Loucy (cell line): ENCODE data around the gene GDF11.

Experiments
- H2AFZ ChIP-seq: fragments of 200-600 bp; sonication (generic); 2 replicates; pipeline ENCODE4 v1.6.0; 2016; ENCODE audit warnings: antibody characterized with exemption, mild to moderate bottlenecking, low read length, moderate library complexity
- H3F3A ChIP-seq: fragments of 200-600 bp; 2 replicates; pipeline ENCODE4 v1.6.0; 2016; ENCODE audit warnings: antibody characterized with exemption, low read depth, mild to moderate bottlenecking
- H3K27me3 ChIP-seq: fragments of 200-600 bp; sonication (generic); 2 replicates; pipeline ENCODE4 v1.6.1; 2014; ENCODE audit warnings: low read length, mild to moderate bottlenecking; ENCODE audit not compliant: insufficient read depth, poor library complexity, severe bottlenecking
- H3K36me3 ChIP-seq: fragments of 200-600 bp; sonication (generic); 2 replicates; pipeline ENCODE4 v1.6.1; 2016; ENCODE audit warnings: low read length; ENCODE audit not compliant: insufficient read depth
- H3K4me1 ChIP-seq: fragments of 200-600 bp; sonication (generic); 2 replicates; pipeline ENCODE4 v1.5.1; 2014; ENCODE audit warnings: low read length, mild to moderate bottlenecking; ENCODE audit not compliant: insufficient read depth, poor library complexity, severe bottlenecking
- H3K4me2 ChIP-seq: fragments of 200-600 bp; sonication (generic); 2 replicates; pipeline ENCODE4 v1.6.0; 2014; ENCODE audit warnings: antibody characterized with exemption, low read length, low read depth, mild to moderate bottlenecking; ENCODE audit not compliant: poor library complexity, severe bottlenecking
- H3K4me3 ChIP-seq: fragments of 200-600 bp; sonication (generic); 2 replicates; pipeline ENCODE4 v1.5.1; 2014; ENCODE audit warnings: low read length, mild to moderate bottlenecking, mixed read lengths; ENCODE audit not compliant: poor library complexity, severe bottlenecking
- H3K79me2 ChIP-seq: fragments of 200-600 bp; sonication (generic); 2 replicates; pipeline ENCODE4 v1.6.1; 2014; ENCODE audit warnings: low read length; ENCODE audit not compliant: insufficient read depth
- H3K9ac ChIP-seq: fragments of 200-600 bp; sonication (generic); 2 replicates; pipeline ENCODE4 v1.6.0; 2014; ENCODE audit warnings: mild to moderate bottlenecking, low read depth, low read length, moderate library complexity; ENCODE audit not compliant: poor library complexity, severe bottlenecking
- H3K9me2 ChIP-seq: fragments of 200-600 bp; sonication (generic); replicated peaks from 2 replicates; pipeline ENCODE4 v1.6.1; 2016; ENCODE audit warnings: low read depth, low read length, mixed read lengths
- H3K9me3 ChIP-seq: fragments of 200-600 bp; sonication (generic); 2 replicates; pipeline ENCODE4 v1.6.1; 2014; ENCODE audit warnings: mild to moderate bottlenecking, antibody characterized with exemption, low read length, low read depth; ENCODE audit not compliant: insufficient read depth
- H4K20me1 ChIP-seq: fragments of 200-600 bp; sonication (generic); 2 replicates; pipeline ENCODE4 v1.6.0; 2014; ENCODE audit warnings: antibody characterized with exemption, low read length, mild to moderate bottlenecking; ENCODE audit not compliant: insufficient read depth, poor library complexity, severe bottlenecking
- EZH2phosphoT487 ChIP-seq: fragments of 200-600 bp; IDR thresholded peaks from 2 replicates; pipeline ENCODE4 v1.6.1; 2018; ENCODE audit warnings: antibody characterized with exemption, mild to moderate bottlenecking, moderate library complexity, borderline replicate concordance
- TF ChIP-seq, protein P1 (sequence below): fragments of 200-600 bp; sonication (generic); conservative IDR thresholded peaks from 2 replicates; pipeline ENCODE4 v1.5.1; 2014; ENCODE audit warnings: mild to moderate bottlenecking, antibody characterized with exemption, low read length

Gene GDF11

GRCh38 chr12:55746174-55746912 lies 3.4 kb downstream of the GDF11 start:
- H3K79me2 ChIP-seq = peaks cover 51% of the 10 kb centered on the region
- peak overlapping the region; percentile 94 for H3K4me2 ChIP-seq
- no peaks in the 10 kb centered on the region for H3K9me2 ChIP-seq
- no peaks in the 10 kb centered on the region for H3K27me3 ChIP-seq
- no peak overlapping the region for H2AFZ ChIP-seq
- peaks cover 40% of the 10 kb centered on the region for H3K4me1 ChIP-seq
- peak overlapping the region; percentile 86 for H3K9ac ChIP-seq
- TF ChIP-seq EZH2phosphoT487 = no peak
- TF ChIP-seq, protein P1, sequence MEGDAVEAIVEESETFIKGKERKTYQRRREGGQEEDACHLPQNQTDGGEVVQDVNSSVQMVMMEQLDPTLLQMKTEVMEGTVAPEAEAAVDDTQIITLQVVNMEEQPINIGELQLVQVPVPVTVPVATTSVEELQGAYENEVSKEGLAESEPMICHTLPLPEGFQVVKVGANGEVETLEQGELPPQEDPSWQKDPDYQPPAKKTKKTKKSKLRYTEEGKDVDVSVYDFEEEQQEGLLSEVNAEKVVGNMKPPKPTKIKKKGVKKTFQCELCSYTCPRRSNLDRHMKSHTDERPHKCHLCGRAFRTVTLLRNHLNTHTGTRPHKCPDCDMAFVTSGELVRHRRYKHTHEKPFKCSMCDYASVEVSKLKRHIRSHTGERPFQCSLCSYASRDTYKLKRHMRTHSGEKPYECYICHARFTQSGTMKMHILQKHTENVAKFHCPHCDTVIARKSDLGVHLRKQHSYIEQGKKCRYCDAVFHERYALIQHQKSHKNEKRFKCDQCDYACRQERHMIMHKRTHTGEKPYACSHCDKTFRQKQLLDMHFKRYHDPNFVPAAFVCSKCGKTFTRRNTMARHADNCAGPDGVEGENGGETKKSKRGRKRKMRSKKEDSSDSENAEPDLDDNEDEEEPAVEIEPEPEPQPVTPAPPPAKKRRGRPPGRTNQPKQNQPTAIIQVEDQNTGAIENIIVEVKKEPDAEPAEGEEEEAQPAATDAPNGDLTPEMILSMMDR = 0 out of 2 replicates have a peak, but pooled peaks have one; percentile 22
- H3K4me3 ChIP-seq = peak overlapping the region; percentile 85
- H3F3A ChIP-seq = peaks cover 3% of the 10 kb centered on the region; the same call in 1 of the 2 replicates
- no peaks in the 10 kb centered on the region for H3K9me3 ChIP-seq
- H4K20me1 ChIP-seq = peaks cover 46% of the 10 kb centered on the region
- peaks cover 35% of the 10 kb centered on the region; the same call in 1 of the 2 replicates for H3K36me3 ChIP-seq

DNA sequence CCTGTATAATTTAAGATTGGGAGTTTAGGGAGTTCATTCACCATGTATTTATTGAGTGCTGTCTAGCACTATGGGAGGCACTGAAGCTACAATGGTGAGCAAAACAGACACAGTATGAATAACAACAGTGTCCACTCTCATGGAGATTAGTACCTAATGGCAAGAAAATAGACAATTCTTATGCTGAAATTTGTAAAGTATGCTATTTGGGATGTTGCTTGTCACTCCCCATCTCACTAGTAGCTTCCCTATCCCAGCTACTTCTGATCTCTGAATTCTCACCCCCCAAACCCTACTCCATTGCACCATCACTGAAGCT lies 4.0 kb downstream of the GDF11 start:
- Histone ChIP-seq H2AFZ (no peak overlapping the region), H3F3A (peaks cover 3% of the 10 kb centered on the region; the same call in 1 of the 2 replicates), H3K9ac (peak overlapping the region; percentile 86), H4K20me1 (peaks cover 46% of the 10 kb centered on the region), H3K79me2 (peaks cover 54% of the 10 kb centered on the region), H3K9me3 (no peaks in the 10 kb centered on the region), H3K4me1 (peaks cover 38% of the 10 kb centered on the region), H3K4me3 (peak overlapping the region; percentile 85), H3K27me3 (no peaks in the 10 kb centered on the region), H3K9me2 (no peaks in the 10 kb centered on the region), H3K36me3 (peaks cover 40% of the 10 kb centered on the region; the same call in 1 of the 2 replicates), H3K4me2 (peak overlapping the region; percentile 94)
- TF ChIP-seq EZH2phosphoT487 = no peak
- TF ChIP-seq, protein P1 = no peak

GRCh38 chr12:55748230-55748993 lies 5.5 kb downstream of the GDF11 start:
- Histone ChIP-seq H3K9me2 (no peaks in the 10 kb centered on the region), H3K27me3 (no peaks in the 10 kb centered on the region), H3K36me3 (peaks cover 56% of the 10 kb centered on the region; the same call in 1 of the 2 replicates), H4K20me1 (peaks cover 46% of the 10 kb centered on the region), H3K9ac (no peak overlapping the region), H3K79me2 (peaks cover 55% of the 10 kb centered on the region), H2AFZ (no peak overlapping the region), H3K9me3 (no peaks in the 10 kb centered on the region), H3K4me3 (peak overlapping the region; percentile 85), H3K4me2 (peak overlapping the region; percentile 94), H3F3A (peaks cover 3% of the 10 kb centered on the region; the same call in 1 of the 2 replicates), H3K4me1 (peaks cover 31% of the 10 kb centered on the region)
- TF ChIP-seq, protein P1 = no peak
- no peak for TF ChIP-seq EZH2phosphoT487
